Measurements from ENCODE around the gene BBS10. TPM values are rescaled to one million over a fixed set of nuclear protein-coding genes. Genes with fewer than 3 reads are reported as not detected.
"Not testable (repeated sequence)": the region's sequence is repeated elsewhere in the genome, so short reads cannot be mapped to it uniquely, and the experiment has no call there.

Gene BBS10
- 11.9 and 17.7 TPM in 2 replicates for total RNA-seq

- peak; percentile 72 for DNase-seq (ENCODE audit: low read depth, low spot score)
These were observed at the start of gene BBS10 for GRCh38 chr12:76348079-76348901. TSS of gene BBS10 (minus strand) at chr12:76348415. CDS start at chr12:76348358, 57 bp downstream.

- no peak for DNase-seq (ENCODE audit: low read depth, low spot score)
These were observed 43.2 kb upstream of the BBS10 start for GRCh38 chr12:76391461-76391860.

- no peak for DNase-seq (ENCODE audit: low read depth, low spot score)
These were observed 39.4 kb upstream of the BBS10 start for GRCh38 chr12:76387614-76388013.

GRCh38 chr12:76384560-76384959 is 36.3 kb upstream of the BBS10 start:
- DNase-seq (ENCODE audit: low read depth, low spot score): no peak

- DNase-seq (ENCODE audit: low read depth, low spot score): no peak
These were observed 35.8 kb upstream of the BBS10 start for GRCh38 chr12:76383988-76384387.

- DNase-seq (ENCODE audit: low read depth, low spot score): no peak
These were observed 31.0 kb upstream of the BBS10 start for GRCh38 chr12:76379261-76379660.

- not testable (repeated sequence) for DNase-seq (ENCODE audit: low read depth, low spot score)
These were observed 28.7 kb upstream of the BBS10 start for GRCh38 chr12:76376876-76377275.

- DNase-seq (ENCODE audit: low read depth, low spot score): no peak
These were observed 27.7 kb upstream of the BBS10 start for GRCh38 chr12:76375939-76376338.

- DNase-seq (ENCODE audit: low read depth, low spot score): no peak
These were observed 27.3 kb upstream of the BBS10 start for GRCh38 chr12:76375470-76375869.

GRCh38 chr12:76374386-76375020 is 26.3 kb upstream of the BBS10 start:
- no peak for DNase-seq (ENCODE audit: low read depth, low spot score)

GRCh38 chr12:76368230-76368629 is 20.0 kb upstream of the BBS10 start:
- no peak for DNase-seq (ENCODE audit: low read depth, low spot score)

GRCh38 chr12:76366163-76366562 is 17.9 kb upstream of the BBS10 start:
- DNase-seq (ENCODE audit: low read depth, low spot score): no peak

GRCh38 chr12:76364131-76364530 is 15.9 kb upstream of the BBS10 start:
- not testable (repeated sequence) for DNase-seq (ENCODE audit: low read depth, low spot score)

- DNase-seq (ENCODE audit: low read depth, low spot score): no peak
These were observed 12.1 kb upstream of the BBS10 start for GRCh38 chr12:76360316-76360715.

- no peak for DNase-seq (ENCODE audit: low read depth, low spot score)
These were observed 7.9 kb upstream of the BBS10 start for GRCh38 chr12:76356071-76356470.

GRCh38 chr12:76346798-76347420 is 1.3 kb downstream of the BBS10 start:
- no peak for DNase-seq (ENCODE audit: low read depth, low spot score)

- DNase-seq (ENCODE audit: low read depth, low spot score): no peak
These were observed 2.0 kb downstream of the BBS10 start for GRCh38 chr12:76346236-76346635.

- DNase-seq (ENCODE audit: low read depth, low spot score): no peak
These were observed 2.6 kb downstream of the BBS10 start for GRCh38 chr12:76345569-76345968.

GRCh38 chr12:76341436-76342030 is 6.7 kb downstream of the BBS10 start:
- DNase-seq (ENCODE audit: low read depth, low spot score): no peak

GRCh38 chr12:76340680-76341435 is 7.4 kb downstream of the BBS10 start:
- DNase-seq (ENCODE audit: low read depth, low spot score): no peak

- DNase-seq (ENCODE audit: low read depth, low spot score): peak; percentile 66
These were observed 10.6 kb downstream of the BBS10 start for GRCh38 chr12:76337583-76337982.

All from pulmonary artery endothelial cell (primary cell).